Activated CD8-positive, alpha-beta memory T cell treated with anti-CD3 and anti-CD28 coated beads for 48 hours (primary cell): ENCODE measurements around the gene ZBTB20.
"Not testable (repeated sequence)": the region's sequence is repeated elsewhere in the genome, so short reads cannot be mapped to it uniquely, and the experiment has no call there.

ENCODE experiments used
- DNase-seq, 3 experiments: peaks; one replicate each; pipeline ENCODE4 v3.0.0-alpha.2; 2020; ENCODE audit warnings: low read depth in 2 of 3, low spot score in 2 of 3

ZBTB20 gene

DNA sequence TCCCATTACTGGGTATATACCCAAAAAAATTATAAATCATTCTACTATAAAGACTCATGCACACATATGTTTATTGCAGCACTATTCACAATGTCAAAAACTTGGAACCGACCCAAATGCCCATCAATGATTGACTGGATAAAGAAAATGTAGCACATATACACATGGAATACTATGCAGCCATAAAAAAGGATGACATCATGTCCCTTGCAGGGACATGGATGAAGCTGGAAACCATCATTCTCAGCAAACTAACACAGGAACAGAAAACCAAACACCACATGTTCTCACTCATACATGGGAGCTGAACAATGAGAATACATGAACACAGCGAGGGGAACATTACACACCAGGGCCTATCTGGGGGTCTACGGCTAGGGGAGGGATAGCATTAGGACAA lies 467.3 kb downstream of the ZBTB20 start:
- DNase-seq = not testable (repeated sequence)

GRCh38 chr3:114675104-114675503 lies 472.0 kb downstream of the ZBTB20 start:
- no peak for DNase-seq

DNA sequence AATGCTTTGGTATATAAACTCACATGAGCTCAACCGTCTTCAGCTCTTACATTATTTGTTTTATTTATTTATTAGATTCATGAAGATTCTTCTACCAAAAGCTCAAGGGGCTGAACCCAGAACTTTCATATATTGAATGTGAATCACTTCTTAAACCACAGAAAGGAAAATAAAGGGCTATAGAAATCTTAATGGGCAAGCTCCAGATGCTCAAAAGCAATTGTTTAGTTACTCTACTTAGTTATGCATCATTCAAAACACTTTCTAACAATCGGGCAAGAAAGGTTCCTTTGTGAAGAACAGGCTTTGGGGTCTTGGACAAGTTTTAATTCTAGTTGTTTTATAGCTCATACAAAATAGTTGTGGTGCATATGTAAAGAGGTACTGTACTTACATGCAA lies 473.1 kb downstream of the ZBTB20 start:
- DNase-seq = no peak

DNA sequence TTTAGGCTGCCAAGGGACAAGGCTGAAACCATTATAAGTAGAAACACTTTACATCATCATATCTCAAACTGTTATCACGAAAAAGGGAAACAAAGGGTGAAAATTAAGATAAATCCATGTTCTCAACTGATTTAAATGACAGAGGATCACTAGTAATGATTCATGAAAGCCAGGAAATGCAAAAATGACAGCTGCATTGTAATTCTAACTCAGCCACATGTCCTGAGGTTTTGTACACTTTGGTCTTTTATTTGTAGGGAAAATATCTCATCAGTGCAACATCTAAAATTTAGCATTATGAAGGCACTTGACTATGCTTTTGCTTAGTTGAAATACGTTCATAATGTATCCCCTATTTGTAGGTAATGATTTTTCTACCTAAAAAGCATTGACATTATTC lies 473.6 kb downstream of the ZBTB20 start:
- DNase-seq = no peak

- no peak for DNase-seq
These were observed 474.2 kb downstream of the ZBTB20 start for GRCh38 chr3:114672692-114673447.

- DNase-seq = no peak
These were observed 475.2 kb downstream of the ZBTB20 start for GRCh38 chr3:114671741-114672510.

DNA sequence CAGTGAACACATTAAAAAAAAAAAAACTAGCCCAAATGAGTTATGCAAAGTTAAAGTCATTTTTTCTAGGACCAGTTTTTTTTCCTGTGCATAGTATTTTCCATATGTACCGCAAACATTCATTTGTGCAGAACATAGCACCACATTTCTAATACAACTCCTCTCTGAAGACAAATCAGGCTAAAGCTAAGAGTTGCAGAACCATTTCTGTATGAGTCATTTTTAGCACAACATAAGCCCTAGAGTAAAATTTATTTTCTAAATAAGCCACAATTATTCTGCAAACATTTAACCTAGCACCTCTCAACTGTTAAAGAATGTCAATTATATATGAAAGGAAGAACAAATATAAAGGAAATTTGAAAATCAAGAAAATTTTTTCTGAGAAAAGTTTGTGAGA lies 477.5 kb downstream of the ZBTB20 start:
- DNase-seq = no peak

GRCh38 chr3:114668099-114668498 lies 479.0 kb downstream of the ZBTB20 start:
- no peak for DNase-seq

- DNase-seq = no peak
These were observed 480.5 kb downstream of the ZBTB20 start for GRCh38 chr3:114666623-114667022.

GRCh38 chr3:114664006-114664405 lies 483.1 kb downstream of the ZBTB20 start:
- DNase-seq = no peak

- no peak for DNase-seq
These were observed 486.3 kb downstream of the ZBTB20 start for GRCh38 chr3:114660808-114661207.

DNA sequence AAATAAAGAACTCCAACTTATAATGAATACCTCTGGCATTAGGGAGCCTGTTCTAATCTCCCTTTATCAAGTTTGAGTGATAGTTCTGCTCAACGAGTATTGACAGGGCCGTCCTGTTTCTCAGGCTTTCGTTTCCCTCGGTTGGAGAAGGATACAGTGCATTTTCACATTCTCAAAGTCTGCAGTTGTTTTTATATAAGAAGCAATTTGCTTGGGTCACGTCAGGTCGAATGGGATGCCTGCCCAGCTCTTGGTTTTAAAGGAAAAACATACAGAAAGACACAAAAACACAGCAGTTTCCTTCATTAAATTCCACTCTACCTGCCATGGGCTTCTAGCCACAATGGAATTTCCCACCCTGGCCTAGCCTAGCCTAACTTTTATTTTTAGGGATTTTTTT lies 487.0 kb downstream of the ZBTB20 start:
- no peak for DNase-seq

- no peak for DNase-seq
These were observed 487.7 kb downstream of the ZBTB20 start for GRCh38 chr3:114659109-114660061.

DNA sequence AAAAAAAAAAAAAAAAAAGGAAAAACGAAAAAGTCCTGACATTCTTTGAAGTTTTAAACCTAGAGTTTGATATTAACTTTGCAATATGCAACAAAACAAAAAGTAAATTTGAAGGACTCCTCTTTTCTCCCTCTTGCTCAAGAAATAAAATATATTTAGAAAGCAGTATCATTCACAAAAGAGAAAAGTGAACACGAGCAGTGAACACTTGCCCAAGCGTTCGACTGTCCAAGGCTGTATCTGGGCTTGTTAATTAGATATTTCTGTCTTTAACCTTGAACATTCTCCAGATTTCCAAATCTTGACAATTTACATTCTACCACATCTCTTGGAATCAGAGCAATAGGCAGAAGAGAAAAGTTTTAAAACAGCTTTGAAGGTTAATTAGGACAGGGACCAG lies 495.5 kb downstream of the ZBTB20 start:
- DNase-seq = no peak

DNA sequence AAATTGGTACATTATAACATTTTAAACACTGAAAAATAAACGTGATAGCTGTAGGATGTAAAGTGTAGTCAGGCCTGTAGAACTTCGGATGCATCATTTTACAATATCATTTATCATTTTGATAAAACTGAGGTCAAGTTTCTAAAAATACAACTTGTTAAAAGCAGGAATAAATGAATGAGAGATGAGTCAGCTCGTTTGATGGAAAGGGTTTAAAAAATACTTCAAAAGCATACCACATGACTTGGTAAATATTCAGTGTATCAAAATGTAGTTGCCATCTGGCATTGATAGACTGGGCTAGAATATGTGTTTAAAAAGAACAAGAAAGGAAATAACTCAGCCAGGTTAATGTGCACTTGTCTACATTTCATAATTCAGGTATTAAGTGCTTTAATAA lies 496.3 kb downstream of the ZBTB20 start:
- DNase-seq = no peak

DNA sequence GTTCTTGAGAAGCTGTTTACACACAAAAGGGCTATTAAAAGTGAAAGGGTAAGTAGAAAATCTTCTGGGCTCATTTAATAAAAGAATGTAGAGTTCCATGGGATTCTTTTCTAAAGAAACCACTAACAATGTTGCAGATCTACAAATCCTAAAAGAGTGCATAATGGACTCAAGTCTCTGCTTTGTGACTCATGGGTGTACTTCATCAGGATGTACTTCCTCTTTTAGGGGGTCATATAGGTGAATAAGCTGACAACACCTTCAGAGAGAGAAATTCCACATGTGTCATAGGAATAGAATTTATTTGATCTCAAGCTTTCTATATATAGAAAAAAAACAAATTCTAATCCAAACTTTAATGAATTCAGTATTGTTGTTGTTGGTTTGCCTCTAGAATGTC lies 497.8 kb downstream of the ZBTB20 start:
- DNase-seq = no peak

GRCh38 chr3:114646526-114646925 lies 500.6 kb downstream of the ZBTB20 start:
- no peak for DNase-seq

DNA sequence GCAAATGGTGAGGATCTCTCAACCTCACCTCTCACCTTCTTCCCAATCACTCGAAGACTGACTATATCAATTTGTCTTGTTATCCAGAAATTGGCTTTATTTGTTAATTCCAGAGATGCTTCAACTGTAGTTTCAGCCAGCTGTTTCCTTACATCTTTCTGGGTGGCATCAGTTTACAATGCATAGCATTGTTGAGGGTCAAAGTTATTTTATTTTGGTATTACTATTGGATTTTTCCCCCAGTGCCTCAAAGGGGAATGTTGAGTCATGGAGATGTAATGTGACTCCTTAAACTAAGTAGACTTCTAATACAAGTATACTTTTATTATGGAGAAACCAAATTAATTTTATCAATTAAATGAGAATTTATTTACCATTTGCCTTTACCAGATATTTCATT lies 501.7 kb downstream of the ZBTB20 start:
- no peak for DNase-seq

DNA sequence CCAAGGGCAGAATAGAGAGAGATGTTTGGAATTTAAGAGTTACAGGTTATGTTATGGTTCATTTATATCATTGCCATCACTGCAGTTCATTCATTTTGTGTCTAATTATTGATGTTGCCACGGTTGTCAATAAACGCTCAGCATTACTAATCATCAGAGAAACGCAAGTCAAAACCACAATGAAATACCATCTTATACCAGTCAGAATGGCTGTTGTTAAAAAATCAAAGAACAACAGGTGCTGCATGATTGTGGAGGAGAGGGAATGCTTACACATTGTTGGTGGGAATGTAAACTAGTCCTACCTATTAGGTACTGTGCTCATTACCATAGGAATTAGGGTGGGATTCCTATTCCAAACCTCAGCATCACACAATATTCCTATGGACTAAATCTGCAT lies 502.7 kb downstream of the ZBTB20 start:
- DNase-seq = no peak

- DNase-seq = no peak
These were observed 503.9 kb downstream of the ZBTB20 start for GRCh38 chr3:114642951-114643741.

GRCh38 chr3:114640126-114640525 lies 507.0 kb downstream of the ZBTB20 start:
- no peak for DNase-seq
